Activated CD8-positive, alpha-beta memory T cell treated with anti-CD3 and anti-CD28 coated beads, Interleukin-2, amount 50 U/mL, for 24 hours (primary cell): ENCODE data around the gene CLN3.
"Not testable (repeated sequence)": the region's sequence is repeated elsewhere in the genome, so short reads cannot be mapped to it uniquely, and the experiment has no call there.

Source experiments
- DNase-seq: peaks from one replicate; pipeline ENCODE4 v3.0.0-alpha.2; 2020; ENCODE audit errors: extremely low read depth

Gene CLN3

DNA sequence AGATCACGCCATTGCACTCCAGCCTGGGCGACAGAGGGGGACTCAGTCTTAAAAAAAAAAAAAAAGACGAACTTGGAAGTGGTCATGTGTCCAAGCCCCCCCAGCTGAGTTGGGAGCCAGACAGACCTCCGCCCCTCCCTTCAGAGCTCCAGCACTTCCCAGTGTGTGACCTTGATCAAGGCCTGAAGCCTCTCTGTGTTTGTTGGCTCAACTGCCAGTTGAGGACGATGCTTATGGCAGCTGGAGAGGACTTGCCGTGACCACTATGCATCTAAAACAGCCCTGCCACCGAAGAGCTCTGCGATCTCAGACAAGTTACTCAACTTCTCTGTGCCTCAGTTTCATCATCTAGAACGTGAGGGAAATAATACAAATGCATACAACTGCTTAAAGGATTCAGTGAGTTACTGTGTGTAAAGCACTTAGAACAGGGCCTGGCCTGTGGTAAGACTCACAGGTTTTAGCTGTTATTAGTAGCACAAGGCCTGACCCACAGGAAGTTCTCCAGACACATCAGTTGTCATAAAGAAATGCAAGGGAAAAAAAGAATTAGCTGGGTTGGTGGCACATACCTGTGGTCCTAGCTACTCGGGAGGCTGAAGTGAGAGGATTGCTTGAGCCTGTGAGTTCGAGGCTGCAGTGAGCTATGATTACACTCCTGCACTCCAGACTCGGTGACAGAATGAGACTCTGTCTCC lies 21.8 kb upstream of the CLN3 start:
- DNase-seq = no peak

DNA sequence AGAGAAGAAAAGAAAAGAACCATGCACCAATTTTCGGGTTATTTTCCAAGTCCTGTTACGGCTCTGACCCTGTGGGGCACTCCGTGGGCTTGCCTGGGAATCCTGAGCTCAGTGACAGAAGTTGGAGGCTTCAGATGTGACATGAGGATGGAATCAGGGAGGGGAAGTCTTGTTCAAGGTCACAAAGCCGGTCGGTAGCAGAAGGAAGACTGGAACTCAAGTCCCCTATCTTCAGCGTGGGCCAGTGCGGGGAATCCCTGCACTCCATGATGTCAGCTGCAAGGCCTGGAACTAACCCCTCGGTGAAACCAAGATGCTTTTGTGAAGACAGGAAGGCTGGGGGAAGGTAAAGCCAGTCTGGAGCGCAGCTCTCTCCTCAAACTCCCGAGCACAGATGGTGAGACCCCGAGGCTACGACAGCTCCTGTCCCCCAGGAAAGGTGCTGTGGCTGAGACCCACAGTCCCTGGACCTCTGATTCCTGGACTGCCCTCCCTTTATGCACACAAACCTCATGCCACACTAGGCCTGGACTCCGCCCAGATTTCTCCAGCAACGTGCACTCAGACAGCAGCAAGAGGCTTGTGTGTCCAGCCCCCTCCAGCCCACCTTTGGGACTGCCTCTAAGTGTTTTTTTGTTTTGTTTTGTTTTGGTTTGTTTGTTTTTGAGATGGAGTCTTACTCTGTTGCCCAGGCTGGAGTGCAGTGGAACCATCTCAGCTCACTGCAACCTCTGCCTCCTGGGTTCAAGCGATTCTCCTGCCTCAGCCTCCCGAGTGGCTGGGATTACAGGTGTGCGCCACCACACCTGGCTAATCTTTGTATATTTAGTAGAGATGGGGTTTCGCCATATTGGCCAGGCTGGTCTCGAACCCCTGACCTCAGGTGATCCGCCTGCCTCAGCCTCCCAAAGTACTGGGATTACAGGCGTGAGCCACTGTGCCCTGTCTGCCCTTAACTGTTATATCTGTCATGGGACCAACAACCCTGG lies 20.2 kb upstream of the CLN3 start:
- no peak for DNase-seq

DNA sequence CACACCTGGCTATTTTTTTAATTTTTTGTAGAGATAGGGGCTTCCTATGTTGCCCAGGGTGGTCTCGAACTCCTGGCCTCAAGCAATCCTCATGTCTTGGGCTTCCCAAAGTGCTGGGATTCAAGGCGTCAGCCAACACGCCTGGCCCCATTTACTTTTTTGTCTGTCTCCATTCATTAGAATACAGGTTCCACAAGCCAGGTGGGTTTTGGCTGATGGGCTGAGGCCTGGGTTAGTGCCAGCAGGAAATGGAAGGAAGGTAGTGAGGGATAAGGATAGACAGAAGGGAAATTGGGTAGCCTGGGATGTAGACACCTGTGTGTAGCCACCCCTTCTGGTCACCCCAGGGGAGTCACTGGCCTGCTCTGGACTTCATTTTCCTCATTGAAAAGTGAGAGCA lies 19.2 kb upstream of the CLN3 start:
- DNase-seq = no peak

- DNase-seq = no peak
Measured at GRCh38 chr16:28505489-28506137, 13.7 kb upstream of the CLN3 start.

- no peak for DNase-seq
Measured at GRCh38 chr16:28504707-28505404, 13.0 kb upstream of the CLN3 start.

DNA sequence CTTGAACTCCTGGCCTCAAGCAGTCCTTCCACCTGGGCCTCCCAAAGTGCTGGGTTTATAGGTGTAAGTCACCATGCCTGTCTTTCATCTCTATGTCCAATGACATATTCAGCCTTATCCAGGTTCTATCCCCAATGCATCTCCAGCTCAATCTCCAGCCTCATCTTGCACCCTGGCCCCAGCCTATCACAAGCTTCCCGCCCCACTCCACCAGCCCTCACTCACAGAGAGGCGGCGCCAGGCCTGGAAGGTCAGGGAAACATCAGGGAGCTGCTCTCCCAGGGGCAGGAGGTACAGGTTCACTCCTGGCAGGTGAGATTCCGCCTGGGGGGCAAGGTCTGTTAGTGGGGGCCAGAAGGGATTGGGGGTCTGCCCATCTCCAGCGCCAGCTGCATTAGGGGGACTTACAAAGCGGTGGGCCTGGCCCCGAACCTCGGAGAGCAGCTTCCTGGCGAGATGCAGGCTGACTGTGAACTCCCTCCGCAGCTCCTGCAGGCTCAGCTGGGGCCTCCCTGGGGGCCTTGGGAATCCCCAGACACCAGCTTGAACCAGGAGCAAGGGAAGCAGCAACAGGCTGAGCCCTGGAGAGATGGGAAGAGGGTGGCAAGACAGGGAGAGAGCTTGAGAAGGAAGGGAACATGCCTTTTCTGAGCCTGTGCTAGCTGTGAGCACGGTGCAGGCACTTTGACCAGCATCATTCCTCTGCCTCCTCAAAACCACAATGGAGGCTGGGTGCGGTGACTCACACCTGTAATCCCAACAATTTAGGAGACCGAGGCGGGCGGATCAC lies 11.8 kb upstream of the CLN3 start:
- DNase-seq = no peak

GRCh38 chr16:28502290-28502689 lies 10.4 kb upstream of the CLN3 start:
- DNase-seq = no peak

DNA sequence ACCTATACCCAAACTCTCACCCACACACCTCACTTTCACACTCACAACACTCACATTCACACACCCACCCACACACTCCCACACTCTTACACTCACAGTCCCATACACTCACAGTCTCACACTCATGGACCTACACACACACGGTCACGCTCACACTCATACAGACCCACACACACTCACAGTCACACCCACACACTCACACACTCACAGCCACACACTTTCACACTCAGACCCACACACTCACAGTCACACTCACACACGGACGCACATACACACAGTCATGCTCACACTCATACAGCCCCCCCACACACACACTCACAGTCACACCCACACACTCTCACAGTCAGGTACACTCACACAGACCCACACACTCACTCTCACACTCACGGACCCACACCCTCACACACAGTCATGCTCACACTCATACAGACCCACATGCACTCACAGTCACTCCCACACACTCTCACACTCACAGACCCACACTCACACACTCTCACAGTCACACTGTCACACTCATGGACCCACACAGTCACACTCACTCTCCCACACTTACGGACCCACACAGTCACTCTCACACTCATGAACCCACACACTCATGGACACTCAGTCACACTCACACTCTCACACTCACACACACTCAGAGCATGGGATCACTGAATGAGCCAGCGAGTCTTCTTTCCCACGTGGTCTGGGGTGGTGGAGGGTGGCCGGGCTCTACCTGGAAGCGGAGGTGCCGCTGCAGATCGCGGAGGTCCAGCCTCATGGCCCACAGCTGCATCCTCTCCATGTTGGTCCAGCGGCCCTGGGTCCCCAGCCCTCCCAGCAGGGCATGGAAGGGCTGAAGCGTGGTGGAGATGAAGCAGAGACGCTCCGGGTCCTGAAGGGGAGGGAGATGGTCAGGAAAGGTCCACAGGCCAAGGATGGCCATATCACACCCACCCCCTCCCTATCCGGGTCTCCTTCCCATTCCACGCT lies 9.7 kb upstream of the CLN3 start:
- DNase-seq = no peak

GRCh38 chr16:28500476-28501180 lies 8.8 kb upstream of the CLN3 start:
- not testable (repeated sequence) for DNase-seq

DNA sequence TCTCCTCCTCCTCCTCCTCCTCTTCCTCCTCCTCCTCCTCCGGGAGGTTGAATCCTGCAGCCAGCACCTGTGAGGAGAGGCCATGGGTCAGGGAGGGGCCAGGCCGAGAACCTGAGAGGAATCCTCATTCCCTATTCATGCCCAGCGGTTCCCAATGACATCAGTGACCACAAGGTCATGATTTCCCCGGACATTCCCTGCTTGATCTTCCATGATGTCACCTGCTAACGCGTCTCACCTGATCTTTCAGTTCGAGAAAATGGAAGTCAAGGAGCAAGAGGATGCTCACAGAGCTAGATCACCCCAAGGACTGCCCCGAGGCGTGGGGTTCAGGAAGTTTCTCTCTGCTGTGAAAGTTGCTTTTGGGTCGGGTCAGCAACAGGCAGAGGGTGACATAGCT lies 8.0 kb upstream of the CLN3 start:
- no peak for DNase-seq

GRCh38 chr16:28498666-28499381 lies 7.0 kb upstream of the CLN3 start:
- DNase-seq = no peak

DNA sequence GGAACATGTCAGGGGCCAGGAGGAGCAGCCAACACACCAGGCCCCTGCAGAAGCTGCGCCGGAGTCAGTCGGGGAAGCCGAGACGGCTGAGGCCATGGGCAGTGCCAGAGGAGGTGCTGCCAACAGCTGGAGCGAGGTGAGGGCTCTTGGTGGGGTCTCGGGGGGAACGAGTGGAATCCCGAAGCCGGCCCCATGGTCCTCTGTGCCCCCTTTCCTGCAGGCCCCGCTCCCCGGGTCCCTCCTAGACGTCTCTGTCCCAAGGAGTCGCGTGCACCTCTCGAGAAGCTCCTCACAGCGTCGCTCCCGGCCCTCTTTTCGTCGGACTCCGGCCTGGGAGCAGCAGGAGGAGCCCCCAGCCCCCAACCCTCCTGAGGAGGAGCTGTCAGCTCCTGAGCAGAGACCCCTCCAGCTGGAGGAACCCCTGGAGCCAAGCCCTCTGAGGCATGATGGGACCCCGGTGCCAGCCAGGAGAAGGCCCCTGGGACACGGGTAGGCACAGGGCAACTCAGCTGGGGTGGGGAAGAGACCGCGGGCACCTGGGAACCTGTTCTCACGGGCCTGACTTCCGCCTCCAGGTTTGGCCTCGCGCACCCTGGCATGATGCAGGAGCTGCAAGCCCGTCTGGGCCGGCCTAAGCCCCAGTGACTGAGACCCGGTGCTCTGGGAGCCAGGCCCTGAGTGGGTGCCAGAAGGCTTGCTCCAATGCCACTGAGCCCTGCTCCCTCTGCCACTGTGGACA lies 6.2 kb upstream of the CLN3 start:
- DNase-seq = no peak

- no peak for DNase-seq
Measured at GRCh38 chr16:28497386-28497785, 5.5 kb upstream of the CLN3 start.

DNA sequence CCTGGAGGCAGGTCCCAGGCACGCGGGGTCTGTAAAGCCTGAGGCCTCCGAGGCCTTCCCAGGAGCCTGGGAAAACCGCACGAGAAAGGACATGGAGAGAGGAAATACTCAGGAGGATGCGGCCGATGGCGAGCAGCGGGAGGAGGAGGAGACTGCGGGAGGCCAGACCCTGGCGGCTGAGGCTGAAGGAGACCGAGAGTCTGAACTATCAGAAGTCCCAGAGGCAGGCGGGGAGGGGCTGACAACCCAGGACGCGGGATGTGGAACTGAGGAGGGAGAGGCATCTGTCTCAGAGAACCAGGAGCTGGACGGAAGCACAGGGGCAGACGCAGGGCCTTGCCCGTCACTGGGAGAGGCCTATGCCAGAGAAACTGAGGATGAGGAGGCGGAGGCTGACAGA lies 5.0 kb upstream of the CLN3 start:
- no peak for DNase-seq

DNA sequence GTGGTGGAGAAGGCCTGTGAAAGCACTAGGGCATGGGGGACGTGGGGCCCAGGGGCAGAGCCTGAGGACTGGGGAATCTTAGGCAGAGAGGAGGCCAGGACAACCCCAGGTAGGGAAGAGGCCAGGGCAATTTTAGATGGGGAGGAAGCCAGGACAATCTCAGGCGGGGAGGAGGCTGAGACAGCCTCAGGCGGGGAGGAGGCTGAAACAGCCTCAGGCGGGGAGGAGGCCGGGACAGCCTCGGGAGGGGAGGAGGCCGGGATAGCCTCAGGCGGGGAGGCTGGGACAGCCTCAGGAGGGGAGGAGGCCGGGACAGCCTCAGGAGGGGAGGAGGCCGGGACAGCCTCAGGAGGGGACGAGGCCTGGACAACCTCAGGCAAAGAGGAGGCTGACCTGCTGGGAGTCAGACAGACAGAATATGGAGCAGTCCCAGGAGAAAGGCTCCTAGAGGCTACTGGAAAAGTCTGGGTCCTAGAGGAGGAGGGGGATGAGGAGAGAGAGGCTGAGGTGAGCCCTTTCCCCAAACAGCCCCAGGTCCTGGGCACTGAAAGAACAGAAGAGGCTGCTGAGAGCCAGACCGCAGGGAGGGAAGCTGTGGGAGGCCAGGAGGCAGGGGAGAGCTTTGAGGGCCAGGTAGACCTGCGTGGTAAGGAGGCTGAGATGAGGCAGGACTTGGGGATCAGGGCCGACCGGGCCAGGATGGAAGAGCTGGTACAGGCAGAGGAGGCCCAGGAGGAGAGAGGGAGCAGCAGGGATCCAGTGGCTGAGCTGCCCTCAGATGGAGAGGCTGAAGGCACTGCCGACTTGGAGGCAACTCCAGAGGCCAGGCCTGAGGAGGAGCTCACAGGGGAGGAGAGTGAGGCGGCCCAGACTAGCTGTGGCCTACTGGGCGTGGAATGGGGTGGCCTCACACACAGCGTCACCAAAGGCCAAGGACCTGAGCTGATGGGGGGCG lies 4.2 kb upstream of the CLN3 start:
- no peak for DNase-seq

DNA sequence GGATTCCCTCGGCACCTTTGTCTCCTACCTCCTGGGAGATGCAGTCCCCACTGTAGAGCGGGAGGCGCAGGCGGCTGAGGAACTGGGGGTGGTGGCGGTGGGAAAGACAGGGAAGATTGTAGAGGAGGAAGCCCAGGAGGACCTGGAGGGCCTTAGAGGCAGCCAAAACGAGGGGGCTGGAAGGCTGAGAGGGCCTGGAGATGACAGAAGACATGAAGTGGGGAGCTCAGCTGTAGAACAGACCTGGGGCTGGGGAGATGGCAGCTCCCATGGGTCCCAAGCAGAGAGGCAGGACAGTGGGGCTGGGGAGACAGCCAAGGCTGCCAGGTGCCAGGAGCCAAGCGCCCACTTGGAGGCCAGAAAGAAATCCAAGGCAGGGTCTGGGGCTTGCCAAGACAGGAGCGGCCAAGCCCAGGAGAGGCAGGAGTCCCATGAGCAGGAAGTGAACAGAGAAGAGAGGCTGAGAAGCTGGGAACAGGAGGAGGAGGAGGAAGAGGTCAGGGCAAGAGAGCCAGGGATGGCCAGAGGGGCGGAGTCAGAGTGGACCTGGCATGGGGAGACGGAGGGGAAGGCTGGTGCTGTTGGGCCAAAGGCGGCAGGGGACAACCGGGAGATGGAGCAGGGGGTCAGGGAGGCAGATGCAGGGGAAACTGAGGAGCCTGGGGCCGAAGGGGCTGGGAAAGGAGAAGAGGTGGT lies 3.4 kb upstream of the CLN3 start:
- DNase-seq = no peak
